Small intestine (tissue), 16 donors: ENCODE data around the gene PLEKHG4B. TPM values are rescaled to one million over a fixed set of nuclear protein-coding genes. Genes with fewer than 3 reads are reported as not detected.
A peak's percentile ranks its signal among the peaks of the same experiment; 100 is the strongest.
"Not testable (repeated sequence)": the region's sequence is repeated elsewhere in the genome, so short reads cannot be mapped to it uniquely, and the experiment has no call there.

ENCODE experiments used
- DNase-seq, 2 donors: peaks; one replicate each; pipeline versions ENCODE4 v3.0.0 to v3.0.0-alpha.2; 2013
- FAIRE-seq: peaks from 2 replicates; lab custom pipeline; 2012; peaks lifted over from hg19 to GRCh38; lab: Jason Lieb, UNC
- H3K27ac ChIP-seq, 3 donors: one replicate each; pipeline ENCODE4 v1.5.1; 2013; ENCODE audit warnings: low read length in 2 of 3, mild to moderate bottlenecking in 2 of 3, control low read depth in 1 of 3, inconsistent platforms in 1 of 3, low read depth in 1 of 3, moderate library complexity in 1 of 3
- H3K27me3 ChIP-seq, 3 donors: one replicate each; pipeline ENCODE4 v1.6.1; 2013; ENCODE audit warnings: low read length in 3 of 3, inconsistent platforms in 1 of 3; ENCODE audit not compliant: control insufficient read depth in 3 of 3, insufficient read depth in 3 of 3
- H3K36me3 ChIP-seq, 3 donors: one replicate each; pipeline ENCODE4 v1.6.1; 2013; ENCODE audit warnings: low read length in 3 of 3, inconsistent platforms in 1 of 3, low read depth in 1 of 3, mild to moderate bottlenecking in 1 of 3, moderate library complexity in 1 of 3; ENCODE audit not compliant: control insufficient read depth in 3 of 3, insufficient read depth in 2 of 3
- H3K4me1 ChIP-seq, 3 donors: one replicate each; pipeline ENCODE4 v1.6.1; 2013; ENCODE audit warnings: low read length in 2 of 3, inconsistent platforms in 1 of 3, low read depth in 1 of 3, mild to moderate bottlenecking in 1 of 3, moderate library complexity in 1 of 3; ENCODE audit not compliant: control insufficient read depth in 3 of 3, insufficient read depth in 2 of 3
- H3K4me3 ChIP-seq, 3 donors: one replicate each; pipeline ENCODE4 v1.5.1; 2013; ENCODE audit warnings: low read length in 3 of 3, control low read depth in 1 of 3, inconsistent platforms in 1 of 3, low read depth in 1 of 3, mild to moderate bottlenecking in 1 of 3, moderate library complexity in 1 of 3
- H3K9me3 ChIP-seq, 2 donors: one replicate each; pipeline ENCODE4 v1.6.1; 2013; ENCODE audit warnings: low read depth in 1 of 2, low read length in 1 of 2; ENCODE audit not compliant: control insufficient read depth in 2 of 2, insufficient read depth in 1 of 2
- WGBS, 3 donors: extraction: QIAGEN DNeasy Blood & Tissue Kit; methylation state at CpG; one replicate each; pipeline ENCODE4 v1.1.7; 2013; 5-methylcytosine and 5-hydroxymethylcytosine counted together
- long read RNA-seq, 10 donors: transcript quantifications; one replicate each; lab custom pipeline, GENCODE V29; 2026
- polyA plus RNA-seq, 4 donors: library from polyadenylated mRNA; stranded (reverse) in 3 of 4; unstranded in 1 of 4; fragments of 200-250 nt in 3 of 4; fragments of 120-200 nt in 1 of 4; gene quantifications; one replicate each; pipeline versions ENCODE4 v1.2.1 to v1.2.3, GENCODE V29; 2013
- donor health status: healthy with polysubstance abuse.
- donor health status: control.
- donor health status: control.
- donor health status: Bipolar disorder and iron deficiency.
- donor health status: healthy.

Gene PLEKHG4B, protein sequence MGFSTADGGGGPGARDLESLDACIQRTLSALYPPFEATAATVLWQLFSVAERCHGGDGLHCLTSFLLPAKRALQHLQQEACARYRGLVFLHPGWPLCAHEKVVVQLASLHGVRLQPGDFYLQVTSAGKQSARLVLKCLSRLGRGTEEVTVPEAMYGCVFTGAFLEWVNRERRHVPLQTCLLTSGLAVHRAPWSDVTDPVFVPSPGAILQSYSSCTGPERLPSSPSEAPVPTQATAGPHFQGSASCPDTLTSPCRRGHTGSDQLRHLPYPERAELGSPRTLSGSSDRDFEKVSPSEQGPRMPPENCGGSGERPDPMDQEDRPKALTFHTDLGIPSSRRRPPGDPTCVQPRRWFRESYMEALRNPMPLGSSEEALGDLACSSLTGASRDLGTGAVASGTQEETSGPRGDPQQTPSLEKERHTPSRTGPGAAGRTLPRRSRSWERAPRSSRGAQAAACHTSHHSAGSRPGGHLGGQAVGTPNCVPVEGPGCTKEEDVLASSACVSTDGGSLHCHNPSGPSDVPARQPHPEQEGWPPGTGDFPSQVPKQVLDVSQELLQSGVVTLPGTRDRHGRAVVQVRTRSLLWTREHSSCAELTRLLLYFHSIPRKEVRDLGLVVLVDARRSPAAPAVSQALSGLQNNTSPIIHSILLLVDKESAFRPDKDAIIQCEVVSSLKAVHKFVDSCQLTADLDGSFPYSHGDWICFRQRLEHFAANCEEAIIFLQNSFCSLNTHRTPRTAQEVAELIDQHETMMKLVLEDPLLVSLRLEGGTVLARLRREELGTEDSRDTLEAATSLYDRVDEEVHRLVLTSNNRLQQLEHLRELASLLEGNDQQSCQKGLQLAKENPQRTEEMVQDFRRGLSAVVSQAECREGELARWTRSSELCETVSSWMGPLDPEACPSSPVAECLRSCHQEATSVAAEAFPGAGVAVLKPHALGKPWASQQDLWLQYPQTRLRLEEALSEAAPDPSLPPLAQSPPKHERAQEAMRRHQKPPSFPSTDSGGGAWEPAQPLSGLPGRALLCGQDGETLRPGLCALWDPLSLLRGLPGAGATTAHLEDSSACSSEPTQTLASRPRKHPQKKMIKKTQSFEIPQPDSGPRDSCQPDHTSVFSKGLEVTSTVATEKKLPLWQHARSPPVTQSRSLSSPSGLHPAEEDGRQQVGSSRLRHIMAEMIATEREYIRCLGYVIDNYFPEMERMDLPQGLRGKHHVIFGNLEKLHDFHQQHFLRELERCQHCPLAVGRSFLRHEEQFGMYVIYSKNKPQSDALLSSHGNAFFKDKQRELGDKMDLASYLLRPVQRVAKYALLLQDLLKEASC (N-terminal part only)
- polyA plus RNA-seq = under 1 TPM in 2 of 4 donors, not detected in 2; 0.01 to 0.44 TPM
- long read RNA-seq, donor 1, partial matches to known transcripts = 0 of 1 reads
- long read RNA-seq, donor 1, other reads (novel, unspliced or antisense) = 0 of 1 reads
- long read RNA-seq, donor 2 = 0 reads
- long read RNA-seq, donor 3 = 0 reads
- long read RNA-seq, donor 4 = 0 reads
- long read RNA-seq, donor 5 = 0 reads
- long read RNA-seq, donor 6, partial matches to known transcripts = 0 of 1 reads
- long read RNA-seq, donor 6, other reads (novel, unspliced or antisense) = 0 of 1 reads
- long read RNA-seq, donor 7, partial matches to known transcripts = 23 of 25 reads
- long read RNA-seq, donor 7, other reads (novel, unspliced or antisense) = 0 of 25 reads
- long read RNA-seq, donor 8 = 0 reads
- long read RNA-seq, donor 9 = 0 reads
- long read RNA-seq, donor 10 = 0 reads

DNA sequence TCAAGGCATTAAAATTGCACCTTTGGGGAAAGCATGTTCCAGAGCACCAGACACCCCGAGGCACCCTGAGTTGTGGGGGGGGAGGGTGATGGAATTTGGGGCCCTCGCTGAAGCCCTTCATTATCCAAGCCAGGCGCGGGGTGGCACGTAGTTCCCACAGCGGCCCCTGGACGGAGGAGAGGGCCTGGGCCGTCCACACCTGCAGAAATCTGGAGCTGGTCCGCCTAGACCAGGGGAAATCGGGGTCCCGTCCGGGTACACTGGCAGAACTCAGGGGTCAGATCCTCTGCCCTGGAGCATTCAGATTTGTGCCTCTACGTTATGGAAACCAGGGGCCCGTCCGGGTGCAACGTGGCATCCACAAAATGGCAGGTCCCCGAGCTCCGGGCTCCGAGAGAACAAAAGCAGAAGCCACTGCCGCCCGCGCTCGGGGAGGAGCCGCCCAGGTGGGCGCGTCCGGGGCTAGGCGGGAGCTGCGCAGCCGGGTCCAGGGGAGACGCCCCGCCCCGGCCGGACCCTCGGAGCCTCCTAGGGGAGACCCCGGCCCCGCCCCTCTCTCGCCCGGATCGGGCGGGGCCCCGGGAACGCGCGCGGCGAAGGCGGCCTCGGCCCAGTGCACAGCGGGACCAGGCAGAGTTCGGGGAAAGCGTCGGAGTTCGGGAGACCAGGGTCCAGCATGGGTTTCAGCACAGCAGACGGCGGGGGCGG is at the start of gene PLEKHG4B:
Gene PLEKHG4B (plus strand): TSS at position 613 of the 708 bp plus-strand sequence. CDS start 64 bp downstream, at position 677.
- WGBS, 3 donors = 6 to 9% (median 8%) methylated on average over 49 to 57 of the region's 57 CpGs
- peaks cover 0 to 3% (median 0%) of the 10 kb centered on the region in 3 donors for H3K4me1 ChIP-seq
- FAIRE-seq (no peak), DNase-seq (peak in 1 of 2 donors; percentile 38)
- no peak within 1 kb of the TSS for H3K4me3 ChIP-seq
- H3K27me3 ChIP-seq = peaks cover 4 to 19% (median 19%) of the 10 kb centered on the region in 3 donors
- H3K27ac ChIP-seq = no peak within 1 kb of the TSS
- H3K9me3 ChIP-seq = no peaks in the 10 kb centered on the region
- no peaks in the 10 kb centered on the region for H3K36me3 ChIP-seq

DNA sequence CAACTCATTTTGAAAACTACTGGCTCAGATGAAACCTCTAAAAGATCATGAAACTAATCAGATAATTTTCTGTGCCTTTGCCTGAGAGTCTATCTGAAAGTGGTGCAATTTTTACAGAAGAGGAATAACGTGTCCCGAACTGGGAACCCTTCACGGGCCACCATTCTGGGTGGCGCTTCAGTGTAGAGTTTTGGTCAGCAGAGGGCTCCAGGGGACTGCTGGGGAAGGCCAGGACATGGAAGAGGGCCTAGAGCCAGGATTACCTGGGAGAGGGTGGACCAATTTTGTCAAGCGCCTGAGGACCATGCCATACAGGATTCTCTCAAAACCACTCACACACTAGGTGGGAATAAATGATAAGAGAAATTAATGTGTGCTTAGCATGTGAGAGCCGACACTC is 49.7 kb upstream of the PLEKHG4B start:
- Histone ChIP-seq H3K4me1 (no peaks in the 10 kb centered on the region), H3K36me3 (no peaks in the 10 kb centered on the region), H3K27ac (no peak overlapping the region), H3K4me3 (no peak overlapping the region), H3K9me3 (no peaks in the 10 kb centered on the region), H3K27me3 (peaks cover 0 to 4% (median 2%) of the 10 kb centered on the region in 3 donors)
- 32 to 36% (median 32%) methylated on average over 6 of the region's 6 CpGs for WGBS, 3 donors
- DNase-seq = no peak
- FAIRE-seq = no peak

DNA sequence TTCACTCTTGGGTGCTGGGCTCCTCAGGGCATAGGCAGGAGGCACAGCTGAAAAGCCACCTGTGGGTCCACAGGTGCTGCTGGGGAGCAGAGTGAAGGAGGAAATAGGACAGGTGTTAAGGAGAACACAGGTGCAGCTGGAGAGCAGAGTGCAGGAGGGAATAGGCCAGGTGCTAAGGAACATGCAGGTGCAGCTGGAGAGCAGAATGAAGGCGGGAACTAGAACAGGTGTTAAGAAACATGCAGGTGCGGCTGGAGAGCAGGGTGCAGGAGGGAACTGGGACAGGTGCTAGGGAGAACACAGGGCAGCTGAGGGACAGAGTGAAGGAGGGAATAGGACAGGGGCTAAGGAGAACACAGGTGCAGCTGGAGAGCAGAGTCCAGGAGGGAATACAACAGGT is 43.8 kb upstream of the PLEKHG4B start:
- Histone ChIP-seq H3K36me3 (no peaks in the 10 kb centered on the region), H3K27ac (no peak overlapping the region), H3K9me3 (peaks cover 0 to 13% of the 10 kb centered on the region in 2 donors), H3K4me3 (no peak overlapping the region), H3K4me1 (no peaks in the 10 kb centered on the region), H3K27me3 (peaks cover 5 to 10% (median 6%) of the 10 kb centered on the region in 3 donors)
- DNase-seq (peak in 1 of 2 donors; percentile 12), FAIRE-seq (no peak)
- WGBS, 3 donors = 4 to 61% (median 19%) methylated on average over 2 of the region's 2 CpGs

DNA sequence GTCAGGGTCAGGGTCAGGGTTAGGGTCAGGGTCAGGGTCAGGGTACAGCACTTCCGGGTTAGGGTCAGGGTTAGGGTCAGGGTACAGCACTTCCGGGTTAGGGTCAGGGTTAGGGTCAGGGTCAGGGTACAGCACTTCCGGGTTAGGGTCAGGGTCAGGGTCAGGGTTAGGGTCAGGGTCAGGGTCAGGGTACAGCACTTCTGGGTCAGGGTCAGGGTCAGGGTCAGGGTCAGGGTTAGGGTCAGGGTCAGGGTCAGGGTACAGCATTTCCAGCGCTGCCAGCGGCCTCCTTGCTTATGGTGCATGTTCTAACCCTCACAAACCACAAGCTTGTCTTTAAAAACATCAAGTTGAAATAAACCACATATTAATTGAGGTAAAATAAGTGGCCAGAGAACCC is 42.4 kb upstream of the PLEKHG4B start:
- WGBS, 3 donors = 69 to 83% (median 83%) methylated on average over 5 of the region's 5 CpGs
- Histone ChIP-seq H3K27me3 (peaks cover 5 to 19% (median 15%) of the 10 kb centered on the region in 3 donors), H3K9me3 (peaks cover 0 to 13% of the 10 kb centered on the region in 2 donors)
- FAIRE-seq, H3K4me3 ChIP-seq, H3K4me1 ChIP-seq, DNase-seq, H3K27ac ChIP-seq, H3K36me3 ChIP-seq: not testable (repeated sequence)

DNA sequence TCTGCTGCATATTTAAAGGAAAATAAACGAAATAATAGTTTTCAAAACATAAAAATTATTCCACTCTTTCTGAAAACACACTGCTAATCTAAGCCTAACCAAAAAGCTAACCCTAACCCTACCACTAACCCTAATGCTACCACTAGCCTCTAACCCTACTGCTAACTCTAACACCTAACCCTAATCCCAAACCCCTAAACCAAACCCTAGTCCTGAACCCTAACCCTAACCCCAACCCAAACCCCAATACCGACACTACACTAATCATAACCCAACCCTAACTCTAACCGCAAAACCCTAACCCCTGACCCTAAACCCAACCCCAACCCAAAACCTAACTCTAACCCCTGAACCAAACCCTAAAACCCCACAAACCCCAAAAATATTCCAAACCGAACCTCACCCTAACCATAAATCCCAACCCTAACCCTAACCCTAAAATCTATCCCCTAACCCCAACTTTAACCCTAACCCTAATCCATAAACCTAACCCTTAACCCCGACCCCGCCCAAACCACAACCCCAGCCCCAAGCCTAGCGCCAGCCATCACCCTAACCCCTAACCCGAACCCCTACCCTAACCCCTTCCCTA is 41.9 kb upstream of the PLEKHG4B start:
- DNase-seq (no peak), FAIRE-seq (no peak)
- Histone ChIP-seq H3K4me3 (no peak overlapping the region), H3K27me3 (peaks cover 5 to 23% (median 20%) of the 10 kb centered on the region in 3 donors), H3K36me3 (no peaks in the 10 kb centered on the region), H3K9me3 (peaks cover 0 to 13% of the 10 kb centered on the region in 2 donors), H3K4me1 (no peaks in the 10 kb centered on the region), H3K27ac (no peak overlapping the region)
- WGBS, 3 donors = 81 to 88% (median 85%) methylated on average over 8 of the region's 8 CpGs

DNA sequence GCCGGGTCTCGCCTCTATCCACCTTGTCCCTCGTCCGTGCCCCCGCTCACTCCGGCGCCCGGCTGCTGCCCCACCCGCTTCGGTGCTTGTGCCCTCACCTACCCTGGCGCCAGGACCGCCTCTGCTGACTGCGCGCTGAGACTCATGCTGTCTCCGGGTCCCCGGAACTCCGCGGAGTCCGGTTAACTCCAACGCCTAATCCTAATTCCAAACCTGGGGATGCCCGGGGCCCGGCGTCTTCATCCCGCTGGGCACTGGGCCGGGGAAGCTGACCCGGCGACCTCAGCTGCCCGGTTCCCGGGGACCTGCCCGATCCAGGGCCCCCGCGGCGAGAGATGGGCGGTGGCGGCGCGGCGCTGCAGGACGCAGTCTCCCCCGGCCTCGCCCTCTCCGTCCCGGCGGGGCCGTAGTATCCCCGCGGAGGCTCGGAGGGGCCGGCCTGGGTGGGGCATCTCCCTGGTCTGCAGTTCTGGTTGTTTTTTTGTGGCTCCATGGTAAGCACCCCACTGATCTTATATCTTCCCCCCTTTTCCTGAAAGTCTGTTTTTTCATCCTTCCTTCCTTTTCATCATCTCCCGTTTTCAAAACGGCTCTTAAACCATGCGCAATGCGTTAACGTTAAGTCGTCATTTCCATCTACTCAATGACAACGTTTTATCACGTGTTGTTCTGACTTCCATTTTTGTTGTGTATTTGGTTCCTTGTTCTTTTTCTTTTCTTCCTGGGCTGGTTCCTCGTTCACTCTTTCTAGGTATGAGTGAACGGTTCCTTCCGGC is 41.1 kb upstream of the PLEKHG4B start:
- Histone ChIP-seq H3K9me3 (peaks cover 0 to 13% of the 10 kb centered on the region in 2 donors), H3K4me1 (no peaks in the 10 kb centered on the region), H3K27me3 (peaks cover 5 to 24% (median 21%) of the 10 kb centered on the region in 3 donors), H3K4me3 (no peak overlapping the region), H3K27ac (no peak overlapping the region), H3K36me3 (no peaks in the 10 kb centered on the region)
- DNase-seq (no peak), FAIRE-seq (no peak)
- 80 to 85% (median 82%) methylated on average over 59 to 60 of the region's 60 CpGs for whole genome bisulfite sequencing, 3 donors
